Stimulated activated CD4-positive, alpha-beta T cell treated with anti-CD3 and anti-CD28 coated beads, TNF-alpha, amount 100 ng/mL, for 4 hours (primary cell): ENCODE data around the gene C1QTNF5.

Experiments
- DNase-seq, 3 experiments: peaks; one replicate each; pipeline ENCODE4 v3.0.0-alpha.2; 2020; ENCODE audit warnings: low read depth in 3 of 3

The C1QTNF5 gene

GRCh38 chr11:119359365-119360214, 18.9 kb upstream of the C1QTNF5 start:
- no peak for DNase-seq

- DNase-seq, result no peak
Measured at GRCh38 chr11:119357074-119357473, 16.4 kb upstream of the C1QTNF5 start.

GRCh38 chr11:119356349-119357031, 15.8 kb upstream of the C1QTNF5 start:
- peak; percentile 42 to 59 (median 54) for DNase-seq

GRCh38 chr11:119355091-119355843, 14.6 kb upstream of the C1QTNF5 start:
- no peak for DNase-seq

GRCh38 chr11:119352857-119353260, 12.2 kb upstream of the C1QTNF5 start:
- no peak for DNase-seq

- DNase-seq, result no peak
Measured at GRCh38 chr11:119351232-119351631, 10.5 kb upstream of the C1QTNF5 start.

GRCh38 chr11:119350302-119350701, 9.6 kb upstream of the C1QTNF5 start:
- DNase-seq, result no peak

- DNase-seq, result no peak
Measured at GRCh38 chr11:119347940-119348605, 7.4 kb upstream of the C1QTNF5 start.

- DNase-seq, result no peak
Measured at GRCh38 chr11:119347242-119347641, 6.6 kb upstream of the C1QTNF5 start.

- no peak for DNase-seq
Measured at GRCh38 chr11:119346605-119347004, 5.9 kb upstream of the C1QTNF5 start, which contains the start of gene MFRP. MFRP (minus strand) TSS chr11:119346705; CDS start chr11:119346513, 192 bp downstream.

GRCh38 chr11:119345685-119346084, 5.0 kb upstream of the C1QTNF5 start:
- DNase-seq, result no peak

GRCh38 chr11:119344291-119345010, 3.8 kb upstream of the C1QTNF5 start:
- DNase-seq, result no peak

- DNase-seq, result no peak
Measured at GRCh38 chr11:119343726-119344125, 3.0 kb upstream of the C1QTNF5 start.

GRCh38 chr11:119342362-119343130, 1.9 kb upstream of the C1QTNF5 start:
- no peak for DNase-seq

GRCh38 chr11:119342023-119342300, 1.3 kb upstream of the C1QTNF5 start:
- no peak for DNase-seq

GRCh38 chr11:119341222-119342022, 739 bp upstream of the C1QTNF5 start:
- no peak for DNase-seq

- no peak for DNase-seq
Measured at GRCh38 chr11:119339589-119340334, 921 bp downstream of the C1QTNF5 start.

- DNase-seq, result no peak
Measured at GRCh38 chr11:119338965-119339588, 1.6 kb downstream of the C1QTNF5 start.
